PC-3 (cell line): Measurements from ENCODE around the gene INS. TPM values are rescaled to one million over a fixed set of nuclear protein-coding genes. Genes with fewer than 3 reads are reported as not detected.

Experiments used
- ATAC-seq: fragments of 200-7000 bp; cut with Tn5 transposase; 2 replicates; pipeline ENCODE4 v1.9.1; 2020; ENCODE audit warnings: mild to moderate bottlenecking, moderate library complexity
- BruUV-seq: library from RNA; stranded (reverse); fragments of 400-500 nt; replicated peaks from 2 replicates; lab custom pipeline; 2021; lab: Mats Ljungman, UMichigan
- CTCF ChIA-PET: fragments of 300-600 bp; sonication (Branson Sonifier 250); formaldehyde crosslinking; loops from one replicate; lab custom pipeline; 2022; ENCODE audit warnings: antibody characterized with exemption; lab: Charles Lee
- POLR2A ChIA-PET: fragments of 300-600 bp; sonication (Branson Sonifier 250); formaldehyde crosslinking; loops from one replicate; lab custom pipeline; 2022; ENCODE audit warnings: antibody characterized with exemption; ENCODE audit not compliant: unreplicated experiment; lab: Charles Lee
- DNase-seq: peaks from one replicate; pipeline ENCODE4 v3.0.0-alpha.2; 2015
- H2AFZ ChIP-seq: fragments of 300-600 bp; sonication (generic); 2 replicates; pipeline ENCODE4 v1.6.0; 2016; ENCODE audit warnings: antibody characterized with exemption, low read length
- H3F3A ChIP-seq: fragments of 300-600 bp; sonication (generic); one replicate; pipeline ENCODE4 v1.6.0; 2017; ENCODE audit warnings: antibody characterized with exemption, low read length, control low read depth, mild to moderate bottlenecking; ENCODE audit not compliant: unreplicated experiment
- H3K27ac ChIP-seq: fragments of 300-600 bp; sonication (generic); 2 replicates; pipeline ENCODE4 v1.5.1; 2016; ENCODE audit warnings: mild to moderate bottlenecking, low read length
- H3K27me3 ChIP-seq: fragments of 300-600 bp; sonication (generic); 2 replicates; pipeline ENCODE4 v1.6.1; 2016; ENCODE audit warnings: low read length, mixed read lengths
- H3K36me3 ChIP-seq: fragments of 300-600 bp; sonication (generic); 2 replicates; pipeline ENCODE4 v1.6.1; 2016; ENCODE audit warnings: low read depth, mixed run types, low read length, mixed read lengths
- H3K4me1 ChIP-seq: fragments of 300-600 bp; sonication (generic); 2 replicates; pipeline ENCODE4 v1.5.1; 2016; ENCODE audit warnings: low read length; ENCODE audit not compliant: insufficient read depth
- H3K4me2 ChIP-seq: fragments of 300-600 bp; sonication (generic); 2 replicates; pipeline ENCODE4 v1.6.0; 2016; ENCODE audit warnings: low read length
- H3K4me3 ChIP-seq: fragments of 300-600 bp; sonication (generic); 2 replicates; pipeline ENCODE4 v1.5.1; 2016; ENCODE audit warnings: mild to moderate bottlenecking, low read length, mixed read lengths
- H3K79me2 ChIP-seq: fragments of 300-600 bp; sonication (generic); 2 replicates; pipeline ENCODE4 v1.6.1; 2017; ENCODE audit warnings: low read length, mixed read lengths
- H3K9ac ChIP-seq: fragments of 300-600 bp; sonication (generic); 2 replicates; pipeline ENCODE4 v1.6.0; 2016; ENCODE audit warnings: mild to moderate bottlenecking, low read length
- H3K9me2 ChIP-seq: fragments of 300-600 bp; sonication (generic); replicated peaks from 2 replicates; pipeline ENCODE4 v1.6.1; 2016; ENCODE audit warnings: mixed run types, low read length, mixed read lengths
- H3K9me3 ChIP-seq: fragments of 300-600 bp; sonication (generic); 2 replicates; pipeline ENCODE4 v1.6.1; 2016; ENCODE audit warnings: low read length, mixed read lengths
- H4K20me1 ChIP-seq: fragments of 300-600 bp; sonication (generic); 2 replicates; pipeline ENCODE4 v1.6.1; 2016; ENCODE audit warnings: low read length, mixed read lengths
- EZH2 ChIP-seq: fragments of 300-600 bp; sonication (generic); IDR thresholded peaks from one replicate; pipeline ENCODE4 v1.6.1; 2017; ENCODE audit warnings: antibody characterized with exemption, mild to moderate bottlenecking, low read length; ENCODE audit not compliant: unreplicated experiment
- EZH2phosphoT487 ChIP-seq: fragments of 300-600 bp; sonication (generic); IDR thresholded peaks from 2 replicates; pipeline ENCODE4 v1.6.1; 2018; ENCODE audit warnings: mild to moderate bottlenecking, antibody characterized with exemption, low read length, borderline replicate concordance
- intact Hi-C: fragments of 100-400 bp; cut with micrococcal nuclease; formaldehyde crosslinking; loops from 2 replicates; pipeline ENCODE4 v1.9.0; 2023
- total RNA-seq: library from RNA; depleted of rRNA; stranded (reverse); fragments of >200 nt; gene quantifications from 2 replicates; pipeline ENCODE4 v1.2.3, GENCODE V29; 2014
- TF ChIP-seq, protein P1 (sequence below): fragments of 300-600 bp; sonication (generic); conservative IDR thresholded peaks from 2 replicates; pipeline ENCODE4 v1.5.1; 2017; ENCODE audit warnings: antibody characterized with exemption, low read depth, mild to moderate bottlenecking, low read length

Gene INS
- total RNA-seq, 1 experiment from 2014 or later = not detected

DNA sequence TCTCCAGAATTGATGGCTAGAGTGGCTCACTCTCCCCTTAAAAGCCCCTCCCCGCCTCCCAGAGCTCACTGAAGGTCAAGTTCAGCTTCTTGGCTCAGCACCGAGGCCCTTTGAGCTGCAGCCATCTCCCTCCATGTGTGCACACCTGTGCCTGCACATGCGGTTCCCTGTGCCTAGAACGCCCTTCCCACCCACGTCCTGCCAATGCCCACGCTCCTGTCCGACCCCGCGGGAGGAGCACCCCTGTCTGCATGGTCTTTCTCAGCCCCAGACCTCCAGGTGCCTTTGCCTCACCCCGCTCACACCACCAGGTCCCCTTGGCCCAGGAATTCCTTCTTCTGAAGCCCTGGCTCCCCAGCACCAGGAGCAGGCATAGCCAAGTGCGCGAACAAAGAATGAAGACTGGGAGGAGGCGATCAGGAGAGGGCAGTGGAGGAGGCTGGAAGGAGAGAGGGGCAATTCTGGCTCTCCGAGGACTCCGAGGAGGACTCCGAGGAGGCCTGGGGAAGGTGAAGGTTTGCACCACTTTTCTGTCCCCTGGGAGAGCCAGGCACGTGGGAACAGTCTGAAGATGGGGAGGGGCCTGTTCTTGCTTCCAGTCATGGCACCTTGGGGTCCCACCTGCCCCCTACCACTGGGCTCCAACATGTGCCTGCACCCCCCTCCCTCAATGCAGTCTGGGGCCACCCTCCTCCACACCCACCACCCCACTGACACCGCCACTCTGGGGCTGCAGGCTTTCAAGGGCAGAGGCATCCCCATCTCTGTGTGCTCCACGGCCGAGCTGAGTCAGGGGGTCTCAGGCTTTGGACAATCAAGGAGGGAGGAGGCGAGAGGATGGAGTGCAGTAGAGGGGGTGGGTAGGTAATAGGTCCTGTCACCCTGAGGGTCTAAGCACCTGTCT lies 39.5 kb downstream of the INS start:
- Histone ChIP-seq H3K36me3 (no peaks in the 10 kb centered on the region), H3K4me3 (no peak overlapping the region), H3K4me1 (peaks cover 7% of the 10 kb centered on the region; the same call in 1 of the 2 replicates), H3K4me2 (no peak overlapping the region), H2AFZ (no peak overlapping the region), H3K27ac (no peak overlapping the region), H3K9me3 (no peaks in the 10 kb centered on the region), H3K9ac (no peak overlapping the region), H3K27me3 (no peaks in the 10 kb centered on the region), H3K79me2 (no peaks in the 10 kb centered on the region), H3F3A (no peaks in the 10 kb centered on the region), H4K20me1 (no peaks in the 10 kb centered on the region), H3K9me2 (no peaks in the 10 kb centered on the region)
- intact Hi-C loops = no loop called here
- CTCF ChIA-PET = no interaction called here
- no TSS peak for BruUV-seq
- POLR2A ChIA-PET = no interaction called here
- ATAC-seq (no peak), DNase-seq (no peak)
- TF ChIP-seq, protein P1, sequence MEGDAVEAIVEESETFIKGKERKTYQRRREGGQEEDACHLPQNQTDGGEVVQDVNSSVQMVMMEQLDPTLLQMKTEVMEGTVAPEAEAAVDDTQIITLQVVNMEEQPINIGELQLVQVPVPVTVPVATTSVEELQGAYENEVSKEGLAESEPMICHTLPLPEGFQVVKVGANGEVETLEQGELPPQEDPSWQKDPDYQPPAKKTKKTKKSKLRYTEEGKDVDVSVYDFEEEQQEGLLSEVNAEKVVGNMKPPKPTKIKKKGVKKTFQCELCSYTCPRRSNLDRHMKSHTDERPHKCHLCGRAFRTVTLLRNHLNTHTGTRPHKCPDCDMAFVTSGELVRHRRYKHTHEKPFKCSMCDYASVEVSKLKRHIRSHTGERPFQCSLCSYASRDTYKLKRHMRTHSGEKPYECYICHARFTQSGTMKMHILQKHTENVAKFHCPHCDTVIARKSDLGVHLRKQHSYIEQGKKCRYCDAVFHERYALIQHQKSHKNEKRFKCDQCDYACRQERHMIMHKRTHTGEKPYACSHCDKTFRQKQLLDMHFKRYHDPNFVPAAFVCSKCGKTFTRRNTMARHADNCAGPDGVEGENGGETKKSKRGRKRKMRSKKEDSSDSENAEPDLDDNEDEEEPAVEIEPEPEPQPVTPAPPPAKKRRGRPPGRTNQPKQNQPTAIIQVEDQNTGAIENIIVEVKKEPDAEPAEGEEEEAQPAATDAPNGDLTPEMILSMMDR = no peak
- TF ChIP-seq EZH2 (no peak), EZH2phosphoT487 (no peak)

DNA sequence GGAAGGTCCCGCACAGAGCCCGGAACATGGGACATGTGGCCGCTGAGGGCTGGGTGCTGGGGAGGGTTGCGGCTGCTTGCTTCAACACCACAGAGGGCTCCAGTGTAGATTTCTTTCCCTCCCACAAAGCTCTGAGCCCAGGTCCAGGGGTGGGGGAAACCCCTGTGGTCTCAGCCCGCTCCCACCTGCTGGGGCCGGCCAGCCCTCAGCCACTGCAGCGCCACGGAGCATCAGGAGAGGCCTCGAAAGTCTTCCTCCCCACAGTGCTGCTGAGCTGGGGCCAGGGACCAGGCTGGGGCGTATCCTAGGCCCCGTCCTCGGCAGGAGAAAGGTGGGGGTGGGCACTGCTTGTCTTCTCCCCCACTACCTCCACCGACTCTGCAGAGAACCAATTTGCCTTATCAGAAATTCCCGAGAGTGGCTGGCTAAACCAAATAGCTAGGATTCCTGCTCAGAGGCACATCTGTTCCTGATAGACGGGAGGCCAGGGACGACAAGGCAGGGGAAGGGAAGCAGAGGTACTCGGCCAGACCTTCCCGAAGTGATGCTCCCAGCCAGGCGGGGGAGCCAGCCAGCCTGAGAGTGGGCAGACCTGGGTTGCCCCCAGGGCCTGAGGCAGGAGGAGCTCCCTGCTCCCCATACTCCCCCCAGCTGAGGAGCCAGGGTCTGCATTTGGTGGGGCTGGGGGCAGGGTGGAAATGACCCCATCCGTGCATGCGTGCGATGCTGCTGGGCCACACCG lies 40.5 kb downstream of the INS start:
- H3K27ac ChIP-seq = no peak overlapping the region
- no TSS peak for BruUV-seq
- POLR2A ChIA-PET = no interaction called here

More for the DNA sequence above, 40.5 kb downstream of the INS start:
- Histone ChIP-seq H3K9ac (no peak overlapping the region), H3K9me2 (no peaks in the 10 kb centered on the region), H3K9me3 (no peaks in the 10 kb centered on the region), H4K20me1 (no peaks in the 10 kb centered on the region), H3K79me2 (no peaks in the 10 kb centered on the region), H2AFZ (no peak overlapping the region), H3F3A (no peaks in the 10 kb centered on the region), H3K4me1 (peaks cover 7% of the 10 kb centered on the region; the same call in 1 of the 2 replicates), H3K36me3 (no peaks in the 10 kb centered on the region), H3K27me3 (no peaks in the 10 kb centered on the region), H3K4me3 (no peak overlapping the region), H3K4me2 (no peak overlapping the region)
- DNase-seq (no peak), ATAC-seq (no peak)
- TF ChIP-seq, protein P1 = no peak
- TF ChIP-seq EZH2phosphoT487 (no peak), EZH2 (no peak)
- intact Hi-C loops = no loop called here
- CTCF ChIA-PET = no interaction called here
